Measurements from ENCODE around the gene FBXO34.

Gene FBXO34

DNA sequence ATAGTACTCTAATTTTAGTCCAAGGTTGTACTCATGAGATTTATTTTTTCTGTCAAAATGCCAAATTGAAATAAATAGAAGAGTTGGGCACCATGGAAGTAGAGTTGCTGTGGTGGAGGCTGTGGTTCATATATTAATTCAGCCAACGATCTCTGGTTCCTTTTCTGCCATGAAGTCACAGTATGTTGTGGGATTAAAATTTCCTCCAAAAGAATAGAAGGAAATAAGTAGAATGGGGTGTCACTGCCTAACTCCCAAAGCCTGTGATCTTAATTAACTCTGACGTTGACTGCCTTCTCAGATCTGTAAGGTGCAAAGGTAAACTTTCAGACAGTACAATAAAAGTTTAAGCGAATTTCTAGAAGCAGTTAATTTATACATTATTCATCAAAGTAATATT lies 37.6 kb upstream of the FBXO34 start:
- TF ChIP-seq NFIC (IDR thresholded peaks at IDR 0.05) (no peak), CREB1 (IDR thresholded peaks at IDR 0.05; ENCODE audit: low read depth) (no peak), TEAD4 (IDR thresholded peaks at IDR 0.05) (no peak), YY1 (IDR thresholded peaks at IDR 0.05; ENCODE audit: low read depth) (no peak), EGR1 (IDR thresholded peaks at IDR 0.05) (no peak), TAF1 (IDR thresholded peaks at IDR 0.05; ENCODE audit: low read depth) (no peak)

DNA sequence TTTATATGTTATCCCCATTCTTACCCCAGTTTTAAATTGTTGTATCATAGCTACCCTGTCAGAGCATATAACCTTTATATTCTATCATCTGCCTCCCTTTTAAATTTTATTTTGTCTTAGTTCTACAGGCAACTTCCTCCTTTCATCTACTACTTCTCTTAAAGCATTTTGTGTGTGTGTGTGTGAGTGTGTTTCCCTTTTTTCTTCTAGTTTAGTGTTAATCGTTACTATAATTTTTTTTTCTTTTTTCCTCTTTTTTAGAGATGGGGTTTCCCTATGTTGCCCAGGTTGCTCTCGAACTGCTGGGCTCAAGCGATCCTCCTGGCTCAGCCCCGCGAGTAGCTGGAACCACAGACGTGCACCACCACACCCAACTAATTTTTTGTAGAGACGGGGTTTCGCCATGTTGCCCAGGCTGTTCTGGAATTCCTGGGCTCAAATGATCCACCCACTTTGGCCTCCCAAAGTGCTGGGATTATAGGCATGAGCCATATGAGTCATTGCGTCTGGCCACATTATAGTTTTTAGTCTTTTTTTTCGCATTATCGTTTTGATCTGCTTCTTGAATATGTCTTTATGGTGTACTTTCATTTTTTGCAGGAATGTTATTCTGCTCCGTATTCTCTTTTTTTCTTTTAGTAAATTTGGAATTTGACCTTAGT lies 33.1 kb upstream of the FBXO34 start:
- TF ChIP-seq TCF12 (IDR thresholded peaks at IDR 0.05; ENCODE audit: low read depth), result no peak
- no peak for TF ChIP-seq YY1 (IDR thresholded peaks at IDR 0.05; ENCODE audit: low read depth)
- TF ChIP-seq, protein P1, sequence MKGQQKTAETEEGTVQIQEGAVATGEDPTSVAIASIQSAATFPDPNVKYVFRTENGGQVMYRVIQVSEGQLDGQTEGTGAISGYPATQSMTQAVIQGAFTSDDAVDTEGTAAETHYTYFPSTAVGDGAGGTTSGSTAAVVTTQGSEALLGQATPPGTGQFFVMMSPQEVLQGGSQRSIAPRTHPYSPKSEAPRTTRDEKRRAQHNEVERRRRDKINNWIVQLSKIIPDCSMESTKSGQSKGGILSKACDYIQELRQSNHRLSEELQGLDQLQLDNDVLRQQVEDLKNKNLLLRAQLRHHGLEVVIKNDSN (IDR thresholded peaks at IDR 0.05), result no peak
- TF ChIP-seq, protein P2, sequence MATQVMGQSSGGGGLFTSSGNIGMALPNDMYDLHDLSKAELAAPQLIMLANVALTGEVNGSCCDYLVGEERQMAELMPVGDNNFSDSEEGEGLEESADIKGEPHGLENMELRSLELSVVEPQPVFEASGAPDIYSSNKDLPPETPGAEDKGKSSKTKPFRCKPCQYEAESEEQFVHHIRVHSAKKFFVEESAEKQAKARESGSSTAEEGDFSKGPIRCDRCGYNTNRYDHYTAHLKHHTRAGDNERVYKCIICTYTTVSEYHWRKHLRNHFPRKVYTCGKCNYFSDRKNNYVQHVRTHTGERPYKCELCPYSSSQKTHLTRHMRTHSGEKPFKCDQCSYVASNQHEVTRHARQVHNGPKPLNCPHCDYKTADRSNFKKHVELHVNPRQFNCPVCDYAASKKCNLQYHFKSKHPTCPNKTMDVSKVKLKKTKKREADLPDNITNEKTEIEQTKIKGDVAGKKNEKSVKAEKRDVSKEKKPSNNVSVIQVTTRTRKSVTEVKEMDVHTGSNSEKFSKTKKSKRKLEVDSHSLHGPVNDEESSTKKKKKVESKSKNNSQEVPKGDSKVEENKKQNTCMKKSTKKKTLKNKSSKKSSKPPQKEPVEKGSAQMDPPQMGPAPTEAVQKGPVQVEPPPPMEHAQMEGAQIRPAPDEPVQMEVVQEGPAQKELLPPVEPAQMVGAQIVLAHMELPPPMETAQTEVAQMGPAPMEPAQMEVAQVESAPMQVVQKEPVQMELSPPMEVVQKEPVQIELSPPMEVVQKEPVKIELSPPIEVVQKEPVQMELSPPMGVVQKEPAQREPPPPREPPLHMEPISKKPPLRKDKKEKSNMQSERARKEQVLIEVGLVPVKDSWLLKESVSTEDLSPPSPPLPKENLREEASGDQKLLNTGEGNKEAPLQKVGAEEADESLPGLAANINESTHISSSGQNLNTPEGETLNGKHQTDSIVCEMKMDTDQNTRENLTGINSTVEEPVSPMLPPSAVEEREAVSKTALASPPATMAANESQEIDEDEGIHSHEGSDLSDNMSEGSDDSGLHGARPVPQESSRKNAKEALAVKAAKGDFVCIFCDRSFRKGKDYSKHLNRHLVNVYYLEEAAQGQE (IDR thresholded peaks at IDR 0.05; ENCODE audit: low read depth), result no peak
- TF ChIP-seq RAD21 (IDR thresholded peaks at IDR 0.05; ENCODE audit: low read depth), result no peak
- no peak for TF ChIP-seq TEAD4 (IDR thresholded peaks at IDR 0.05)
- TF ChIP-seq EGR1 (IDR thresholded peaks at IDR 0.05), result no peak
- TF ChIP-seq CREB1 (IDR thresholded peaks at IDR 0.05; ENCODE audit: low read depth), result no peak
- no peak for TF ChIP-seq FOXM1 (IDR thresholded peaks at IDR 0.05; ENCODE audit: borderline replicate concordance, low read depth)
- no peak for TF ChIP-seq TAF1 (IDR thresholded peaks at IDR 0.05; ENCODE audit: low read depth)
- no peak for TF ChIP-seq EP300 (IDR thresholded peaks at IDR 0.05; ENCODE audit: borderline replicate concordance)

DNA sequence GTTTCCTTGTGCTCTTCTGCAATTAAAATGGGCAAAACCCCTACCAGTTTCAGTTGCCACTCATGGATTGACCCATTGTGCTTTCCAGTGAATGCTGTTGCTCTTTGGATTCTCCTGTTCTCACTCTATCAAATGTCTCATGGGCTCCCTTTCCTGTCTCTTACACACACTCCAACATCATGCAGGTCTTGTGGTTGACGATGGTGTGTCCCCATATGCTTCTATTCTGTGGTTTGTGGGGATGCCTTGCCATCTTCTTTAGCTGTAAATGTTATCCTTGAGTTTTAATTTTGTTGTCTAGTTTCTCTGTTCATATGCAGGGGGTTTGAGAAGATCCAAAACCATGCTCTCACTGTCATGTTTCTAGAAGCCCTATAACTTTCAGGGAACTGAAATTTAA lies 31.9 kb upstream of the FBXO34 start:
- TF ChIP-seq CEBPB (IDR thresholded peaks at IDR 0.05) (no peak), TAF1 (IDR thresholded peaks at IDR 0.05; ENCODE audit: low read depth) (no peak), EGR1 (IDR thresholded peaks at IDR 0.05) (no peak), FOXM1 (IDR thresholded peaks at IDR 0.05; ENCODE audit: borderline replicate concordance, low read depth) (no peak), ZBTB7A (IDR thresholded peaks at IDR 0.05; ENCODE audit: low read depth) (no peak), TEAD4 (IDR thresholded peaks at IDR 0.05) (no peak)

DNA sequence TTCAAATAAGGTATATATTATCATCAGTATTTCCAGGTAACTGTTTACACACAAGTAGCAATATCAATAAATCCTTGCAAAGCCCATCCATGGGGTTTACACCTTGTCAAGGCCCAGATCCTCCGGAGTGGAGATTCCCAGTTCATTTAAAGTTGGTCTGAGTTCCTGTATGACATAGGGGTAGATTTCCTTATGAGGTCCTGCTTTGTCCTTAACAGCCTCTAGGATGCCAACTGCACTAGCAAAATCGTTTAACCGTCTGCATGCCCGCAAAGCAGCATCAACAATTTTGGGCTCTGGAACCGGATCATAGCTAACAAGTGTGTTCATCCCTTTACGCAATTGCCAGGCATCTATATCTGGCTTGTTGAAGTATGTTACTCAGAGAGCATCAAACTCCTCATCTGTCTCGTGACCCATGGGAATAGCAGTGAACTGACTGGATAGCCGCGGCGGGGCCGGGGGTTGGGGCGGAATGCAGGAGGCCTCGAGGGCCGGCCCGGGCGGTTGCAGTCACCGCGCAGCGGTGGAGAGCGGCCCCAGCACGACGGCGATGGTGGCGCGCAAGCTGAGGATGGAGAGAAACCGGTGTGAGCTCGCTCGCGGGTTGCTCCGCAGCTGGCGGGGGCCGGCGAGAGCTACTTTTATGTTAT lies 30.6 kb upstream of the FBXO34 start:
- TF ChIP-seq RAD21 (IDR thresholded peaks at IDR 0.05; ENCODE audit: low read depth) (no peak), FOXM1 (IDR thresholded peaks at IDR 0.05; ENCODE audit: borderline replicate concordance, low read depth) (no peak), EP300 (IDR thresholded peaks at IDR 0.05; ENCODE audit: borderline replicate concordance) (no peak), CEBPB (IDR thresholded peaks at IDR 0.05) (no peak), TEAD4 (IDR thresholded peaks at IDR 0.05) (no peak), EGR1 (IDR thresholded peaks at IDR 0.05) (no peak), YY1 (IDR thresholded peaks at IDR 0.05; ENCODE audit: low read depth) (no peak), TCF12 (IDR thresholded peaks at IDR 0.05; ENCODE audit: low read depth) (no peak), CREB1 (IDR thresholded peaks at IDR 0.05; ENCODE audit: low read depth) (no peak), ZBTB7A (IDR thresholded peaks at IDR 0.05; ENCODE audit: low read depth) (no peak), TAF1 (IDR thresholded peaks at IDR 0.05; ENCODE audit: low read depth) (no peak), NFIC (IDR thresholded peaks at IDR 0.05) (no peak)
- TF ChIP-seq, protein P1 (IDR thresholded peaks at IDR 0.05), result no peak
- TF ChIP-seq, protein P2 (IDR thresholded peaks at IDR 0.05; ENCODE audit: low read depth), result no peak
- TF ChIP-seq, protein P3, sequence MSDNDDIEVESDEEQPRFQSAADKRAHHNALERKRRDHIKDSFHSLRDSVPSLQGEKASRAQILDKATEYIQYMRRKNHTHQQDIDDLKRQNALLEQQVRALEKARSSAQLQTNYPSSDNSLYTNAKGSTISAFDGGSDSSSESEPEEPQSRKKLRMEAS (IDR thresholded peaks at IDR 0.05), result no peak

DNA sequence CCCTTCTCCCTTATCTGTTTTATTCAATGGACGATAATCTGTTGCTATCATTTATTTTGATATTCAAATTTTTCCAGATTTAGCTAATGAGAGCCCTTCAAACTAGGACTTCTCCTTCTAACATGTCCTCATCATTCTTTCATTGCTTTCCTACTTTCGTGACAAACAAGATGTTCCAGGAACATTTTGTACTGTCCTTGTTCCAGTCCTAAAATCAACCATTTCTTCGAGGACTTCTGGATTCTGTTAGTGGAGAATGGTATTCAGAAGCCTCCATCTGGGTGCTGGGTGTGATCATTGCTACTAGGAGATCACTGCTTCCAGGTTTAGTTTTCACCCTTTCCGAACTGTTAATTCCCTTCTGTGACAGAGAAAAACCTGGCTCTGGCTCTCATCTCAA lies 29.5 kb upstream of the FBXO34 start:
- TF ChIP-seq RAD21 (IDR thresholded peaks at IDR 0.05; ENCODE audit: low read depth), result no peak
- no peak for TF ChIP-seq NFIC (IDR thresholded peaks at IDR 0.05)
- no peak for TF ChIP-seq EP300 (IDR thresholded peaks at IDR 0.05; ENCODE audit: borderline replicate concordance)
- TF ChIP-seq FOXM1 (IDR thresholded peaks at IDR 0.05; ENCODE audit: borderline replicate concordance, low read depth), result no peak
- TF ChIP-seq, protein P3 (IDR thresholded peaks at IDR 0.05), result no peak
- TF ChIP-seq CEBPB (IDR thresholded peaks at IDR 0.05), result no peak
- no peak for TF ChIP-seq TCF12 (IDR thresholded peaks at IDR 0.05; ENCODE audit: low read depth)
- TF ChIP-seq ZBTB7A (IDR thresholded peaks at IDR 0.05; ENCODE audit: low read depth), result no peak
- no peak for TF ChIP-seq YY1 (IDR thresholded peaks at IDR 0.05; ENCODE audit: low read depth)
- TF ChIP-seq TAF1 (IDR thresholded peaks at IDR 0.05; ENCODE audit: low read depth), result no peak
- no peak for TF ChIP-seq TEAD4 (IDR thresholded peaks at IDR 0.05)
- no peak for TF ChIP-seq CREB1 (IDR thresholded peaks at IDR 0.05; ENCODE audit: low read depth)
- no peak for TF ChIP-seq EGR1 (IDR thresholded peaks at IDR 0.05)
- TF ChIP-seq, protein P2 (IDR thresholded peaks at IDR 0.05; ENCODE audit: low read depth), result no peak
- TF ChIP-seq, protein P1 (IDR thresholded peaks at IDR 0.05), result no peak

Data from Ishikawa (cell line).